H9 (cell line): Measurements from ENCODE around the gene CSRP1. TPM values are rescaled to one million over a fixed set of nuclear protein-coding genes. Genes with fewer than 3 reads are reported as not detected.

Experiments used
- DNase-seq: peaks from one replicate; pipeline ENCODE4 v3.0.0-alpha.2; 2017
- H2AFZ ChIP-seq: one replicate; pipeline ENCODE4 v1.6.1; 2013; ENCODE audit warnings: mild to moderate bottlenecking, low read length, control low read depth, moderate library complexity
- H2AK5ac ChIP-seq: 2 replicates; pipeline ENCODE4 v1.6.1; 2013; ENCODE audit warnings: low read length, control low read depth, mixed read lengths; ENCODE audit not compliant: insufficient read length
- H2BK120ac ChIP-seq: one replicate; pipeline ENCODE4 v1.6.1; 2013; ENCODE audit warnings: low read depth, mild to moderate bottlenecking, low read length, control low read depth, inconsistent platforms; ENCODE audit not compliant: poor library complexity, severe bottlenecking
- H2BK12ac ChIP-seq: 2 replicates; pipeline ENCODE4 v1.6.1; 2013; ENCODE audit warnings: low read length, control low read depth, mixed read lengths, low read depth; ENCODE audit not compliant: insufficient read length
- H2BK15ac ChIP-seq: 2 replicates; pipeline ENCODE4 v1.6.1; 2013; ENCODE audit warnings: low read depth, low read length, control low read depth
- H2BK20ac ChIP-seq: one replicate; pipeline ENCODE4 v1.6.1; 2013; ENCODE audit warnings: low read depth, mild to moderate bottlenecking, low read length, control low read depth, inconsistent platforms; ENCODE audit not compliant: poor library complexity, severe bottlenecking
- H2BK5ac ChIP-seq: 2 replicates; pipeline ENCODE4 v1.6.1; 2013; ENCODE audit warnings: low read length, control low read depth, mixed read lengths; ENCODE audit not compliant: insufficient read length
- H3K14ac ChIP-seq: 2 replicates; pipeline ENCODE4 v1.6.1; 2013; ENCODE audit warnings: low read length, control low read depth; ENCODE audit not compliant: insufficient read depth
- H3K18ac ChIP-seq: 2 replicates; pipeline ENCODE4 v1.6.1; 2013; ENCODE audit warnings: low read depth, mild to moderate bottlenecking, mixed read lengths, low read length, control low read depth; ENCODE audit not compliant: insufficient read length
- H3K23ac ChIP-seq: 2 replicates; pipeline ENCODE4 v1.6.1; 2013; ENCODE audit warnings: low read length, control low read depth, mixed read lengths, low read depth; ENCODE audit not compliant: insufficient read length
- H3K23me2 ChIP-seq: 2 replicates; pipeline ENCODE4 v1.6.1; 2013; ENCODE audit warnings: low read depth, mild to moderate bottlenecking, mixed read lengths, low read length, control low read depth; ENCODE audit not compliant: insufficient read length, poor library complexity, severe bottlenecking
- H3K27ac ChIP-seq: 2 replicates; pipeline ENCODE4 v1.5.1; 2013; ENCODE audit warnings: low read length, control low read depth, mixed read lengths, low read depth; ENCODE audit not compliant: insufficient read length
- H3K27me3 ChIP-seq: 2 replicates; pipeline ENCODE4 v1.6.1; 2013; ENCODE audit warnings: low read length, control low read depth, inconsistent platforms; ENCODE audit not compliant: insufficient read depth
- H3K4ac ChIP-seq: 2 replicates; pipeline ENCODE4 v1.6.1; 2013; ENCODE audit warnings: low read depth, mild to moderate bottlenecking, control low read depth, inconsistent platforms, low read length, moderate library complexity
- H3K4me1 ChIP-seq: 2 replicates; pipeline ENCODE4 v1.6.1; 2013; ENCODE audit warnings: low read length, control low read depth, inconsistent platforms; ENCODE audit not compliant: insufficient read depth
- H3K4me2 ChIP-seq: 2 replicates; pipeline ENCODE4 v1.6.1; 2013; ENCODE audit warnings: low read length, control low read depth, mixed read lengths; ENCODE audit not compliant: insufficient read length, insufficient read depth
- H3K56ac ChIP-seq: 2 replicates; pipeline ENCODE4 v1.6.1; 2013; ENCODE audit warnings: low read depth, mild to moderate bottlenecking, mixed read lengths, low read length, control low read depth; ENCODE audit not compliant: insufficient read length
- H3K79me1 ChIP-seq: 2 replicates; pipeline ENCODE4 v1.6.1; 2013; ENCODE audit warnings: low read depth, mild to moderate bottlenecking, moderate library complexity, low read length, control low read depth, inconsistent platforms; ENCODE audit not compliant: insufficient read depth, poor library complexity, severe bottlenecking
- H3K79me2 ChIP-seq: 2 replicates; pipeline ENCODE4 v1.6.1; 2013; ENCODE audit warnings: low read length, control low read depth, inconsistent platforms; ENCODE audit not compliant: insufficient read depth
- H3K9ac ChIP-seq: 2 replicates; pipeline ENCODE4 v1.6.1; 2013; ENCODE audit warnings: low read length, control low read depth, mixed read lengths; ENCODE audit not compliant: insufficient read length; ENCODE audit errors: extremely low read depth
- H3K9me3 ChIP-seq: one replicate; pipeline ENCODE4 v1.6.1; 2013; ENCODE audit warnings: low read depth, low read length, inconsistent platforms; ENCODE audit not compliant: control insufficient read depth
- H3T11ph ChIP-seq: one replicate; pipeline ENCODE4 v1.6.1; 2013; ENCODE audit warnings: mild to moderate bottlenecking, low read length, control low read depth, inconsistent platforms
- H4K20me1 ChIP-seq: one replicate; pipeline ENCODE4 v1.6.1; 2013; ENCODE audit not compliant: control insufficient read depth, insufficient read length, insufficient read depth
- H4K5ac ChIP-seq: 2 replicates; pipeline ENCODE4 v1.6.1; 2013; ENCODE audit warnings: low read depth, mild to moderate bottlenecking, mixed read lengths, low read length, control low read depth; ENCODE audit not compliant: insufficient read length
- H4K8ac ChIP-seq: replicated peaks from 2 replicates; pipeline ENCODE4 v1.6.1; 2013; ENCODE audit warnings: low read length, control low read depth, mixed read lengths, low read depth; ENCODE audit not compliant: insufficient read length
- H4K91ac ChIP-seq: 2 replicates; pipeline ENCODE4 v1.6.1; 2013; ENCODE audit warnings: low read depth, mild to moderate bottlenecking, moderate library complexity, mixed read lengths, low read length, control low read depth; ENCODE audit not compliant: insufficient read length
- H3K27ac Mint-ChIP-seq, 3 experiments: 2 replicates in 2 of 3; 3 replicates in 1 of 3; pipeline ENCODE4 v1.8.0; 2020 to 2021; ENCODE audit warnings: mixed read lengths in 3 of 3, mild to moderate bottlenecking in 1 of 3, moderate library complexity in 1 of 3
- H3K27me3 Mint-ChIP-seq: 2 replicates; pipeline ENCODE4 v1.8.0; 2021; ENCODE audit warnings: low read depth, mild to moderate bottlenecking, moderate library complexity, mixed read lengths
- H3K36me3 Mint-ChIP-seq, 3 experiments: 2 replicates in 2 of 3; 3 replicates in 1 of 3; pipeline ENCODE4 v1.8.0; 2020 to 2021; ENCODE audit warnings: low read depth in 3 of 3, mixed read lengths in 3 of 3; ENCODE audit not compliant: insufficient read depth in 1 of 3
- H3K4me1 Mint-ChIP-seq, 2 experiments: 2 replicates each; pipeline ENCODE4 v1.8.0; 2020; ENCODE audit warnings: mixed read lengths in 2 of 2
- H3K4me3 Mint-ChIP-seq, 2 experiments: 2 replicates in 1 of 2; 3 replicates in 1 of 2; pipeline ENCODE4 v1.8.0; 2020 to 2021; ENCODE audit warnings: mild to moderate bottlenecking in 2 of 2, mixed read lengths in 2 of 2, moderate library complexity in 1 of 2
- H3K9me3 Mint-ChIP-seq, 2 experiments: 2 replicates in 1 of 2; 3 replicates in 1 of 2; pipeline ENCODE4 v1.8.0; 2020; ENCODE audit warnings: mild to moderate bottlenecking in 2 of 2, mixed read lengths in 2 of 2, moderate library complexity in 1 of 2
- CTCF ChIP-seq: fragments of 200-600 bp; sonication (generic); conservative IDR thresholded peaks from 3 replicates; pipeline ENCODE4 v1.8.0; 2021; ENCODE audit warnings: antibody characterized with exemption, mild to moderate bottlenecking
- WGBS: extraction: QIAGEN DNeasy Blood & Tissue Kit; methylation state at CpG from one replicate; pipeline ENCODE4 v1.1.7; 2013; ENCODE audit warnings: missing lambda C conversion rate, low lambda C conversion rate, mixed read lengths; ENCODE audit not compliant: insufficient read length; ENCODE audit errors: extremely low coverage; 5-methylcytosine and 5-hydroxymethylcytosine counted together
- total RNA-seq: library from RNA; stranded (reverse); gene quantifications from 2 replicates; pipeline ENCODE4 v1.2.1, GENCODE V29; 2021

The CSRP1 gene
- total RNA-seq, 1 experiment from 2014 or later, result 0.44 TPM

GRCh38 chr1:201501812-201502510 lies 5.0 kb downstream of the CSRP1 start:
- no peaks in the 10 kb centered on the region for H3K27me3 ChIP-seq
- H3K4ac ChIP-seq, result no peak overlapping the region
- H3K4me2 ChIP-seq, result no peak overlapping the region
- peaks cover 2% of the 10 kb centered on the region for H3K27me3 Mint-ChIP-seq
- no CpG with 5 or more reads among the region's 10 CpGs for WGBS
- H3K14ac ChIP-seq, result peak overlapping the region; percentile 44; the same call in 1 of the 2 replicates
- no peak overlapping the region for H3K56ac ChIP-seq
- H3K9me3 Mint-ChIP-seq, result no peaks in the 10 kb centered on the region
- no peak overlapping the region for H3T11ph ChIP-seq
- H2BK20ac ChIP-seq, result no peak overlapping the region
- H3K18ac ChIP-seq, result peak overlapping the region; percentile 74
- DNase-seq, result peak; percentile 46
- no peaks in the 10 kb centered on the region for H3K79me1 ChIP-seq
- no peak overlapping the region for H2AK5ac ChIP-seq
- H3K4me1 Mint-ChIP-seq, result peaks cover 41 to 58% of the 10 kb centered on the region in 2 experiments
- H4K5ac ChIP-seq, result no peak overlapping the region
- H3K23ac ChIP-seq, result no peak overlapping the region
- no peaks in the 10 kb centered on the region for H3K9me3 ChIP-seq
- H3K23me2 ChIP-seq, result peaks cover 6% of the 10 kb centered on the region
- no peak overlapping the region for H4K91ac ChIP-seq
- H3K4me3 Mint-ChIP-seq, result no peak overlapping the region
- H2AFZ ChIP-seq, result no peak overlapping the region
- peaks cover 8% of the 10 kb centered on the region for H3K4me1 ChIP-seq
- H3K79me2 ChIP-seq, result no peaks in the 10 kb centered on the region
- H3K36me3 Mint-ChIP-seq, result no peaks in the 10 kb centered on the region
- no peak overlapping the region for H2BK120ac ChIP-seq
- H4K20me1 ChIP-seq, result no peaks in the 10 kb centered on the region
- H4K8ac ChIP-seq, result no peak overlapping the region
- no peak overlapping the region for H2BK5ac ChIP-seq
- no peak overlapping the region for H3K27ac Mint-ChIP-seq
- no peak overlapping the region for H3K27ac ChIP-seq
- no peak overlapping the region for H3K9ac ChIP-seq
- H2BK12ac ChIP-seq, result no peak overlapping the region
- H2BK15ac ChIP-seq, result no peak overlapping the region
- TF ChIP-seq CTCF, result no peak
